Neural cell (in vitro differentiated cells): ENCODE results near the gene VPS54.

Experiments
- EP300 ChIP-seq: fragments of 450-650 bp; conservative IDR thresholded peaks from 2 replicates; pipeline ENCODE4 v1.6.1; 2014; ENCODE audit warnings: antibody characterized with exemption, mild to moderate bottlenecking, moderate library complexity; ENCODE audit not compliant: poor library complexity, severe bottlenecking
- MXI1 ChIP-seq: fragments of 450-650 bp; conservative IDR thresholded peaks from 2 replicates; pipeline ENCODE4 v1.6.1; 2014; ENCODE audit warnings: antibody characterized with exemption, mild to moderate bottlenecking; ENCODE audit not compliant: poor library complexity, severe bottlenecking
- POLR2AphosphoS5 ChIP-seq: IDR thresholded peaks from 2 replicates; pipeline ENCODE4 v1.6.1; 2012
- SMC3 ChIP-seq: fragments of 450-650 bp; conservative IDR thresholded peaks from 2 replicates; pipeline ENCODE4 v1.6.1; 2014; ENCODE audit warnings: antibody characterized with exemption, mild to moderate bottlenecking, moderate library complexity; ENCODE audit not compliant: poor library complexity
- TF ChIP-seq, protein P1 (sequence below): IDR thresholded peaks from 2 replicates; pipeline ENCODE4 v1.6.1; 2012; ENCODE audit warnings: borderline replicate concordance
- TF ChIP-seq, protein P2 (sequence below): fragments of 450-650 bp; IDR thresholded peaks from 2 replicates; pipeline ENCODE4 v1.5.1; 2014; ENCODE audit warnings: antibody characterized with exemption, mild to moderate bottlenecking, moderate library complexity; ENCODE audit not compliant: poor library complexity, severe bottlenecking

DNA sequence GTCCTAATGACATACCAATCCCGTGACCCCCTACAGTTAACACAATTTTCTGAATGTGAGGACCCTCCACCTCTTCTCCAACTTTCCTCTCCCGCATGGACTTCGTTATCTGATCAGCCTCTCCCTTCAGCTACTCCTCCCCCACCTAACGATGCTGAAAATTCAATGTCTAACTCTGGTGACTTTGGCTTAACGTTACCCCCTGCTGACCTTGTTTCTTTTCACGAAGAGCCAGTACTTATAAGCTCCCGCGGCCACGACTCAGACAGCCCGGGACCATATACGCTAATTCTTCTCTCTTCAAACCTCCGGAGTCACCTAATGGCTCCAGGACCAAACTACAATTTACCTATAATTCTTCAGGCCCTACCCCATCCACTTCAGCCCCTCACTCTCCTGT is 29.2 kb downstream of the VPS54 start:
- TF ChIP-seq, protein P1, sequence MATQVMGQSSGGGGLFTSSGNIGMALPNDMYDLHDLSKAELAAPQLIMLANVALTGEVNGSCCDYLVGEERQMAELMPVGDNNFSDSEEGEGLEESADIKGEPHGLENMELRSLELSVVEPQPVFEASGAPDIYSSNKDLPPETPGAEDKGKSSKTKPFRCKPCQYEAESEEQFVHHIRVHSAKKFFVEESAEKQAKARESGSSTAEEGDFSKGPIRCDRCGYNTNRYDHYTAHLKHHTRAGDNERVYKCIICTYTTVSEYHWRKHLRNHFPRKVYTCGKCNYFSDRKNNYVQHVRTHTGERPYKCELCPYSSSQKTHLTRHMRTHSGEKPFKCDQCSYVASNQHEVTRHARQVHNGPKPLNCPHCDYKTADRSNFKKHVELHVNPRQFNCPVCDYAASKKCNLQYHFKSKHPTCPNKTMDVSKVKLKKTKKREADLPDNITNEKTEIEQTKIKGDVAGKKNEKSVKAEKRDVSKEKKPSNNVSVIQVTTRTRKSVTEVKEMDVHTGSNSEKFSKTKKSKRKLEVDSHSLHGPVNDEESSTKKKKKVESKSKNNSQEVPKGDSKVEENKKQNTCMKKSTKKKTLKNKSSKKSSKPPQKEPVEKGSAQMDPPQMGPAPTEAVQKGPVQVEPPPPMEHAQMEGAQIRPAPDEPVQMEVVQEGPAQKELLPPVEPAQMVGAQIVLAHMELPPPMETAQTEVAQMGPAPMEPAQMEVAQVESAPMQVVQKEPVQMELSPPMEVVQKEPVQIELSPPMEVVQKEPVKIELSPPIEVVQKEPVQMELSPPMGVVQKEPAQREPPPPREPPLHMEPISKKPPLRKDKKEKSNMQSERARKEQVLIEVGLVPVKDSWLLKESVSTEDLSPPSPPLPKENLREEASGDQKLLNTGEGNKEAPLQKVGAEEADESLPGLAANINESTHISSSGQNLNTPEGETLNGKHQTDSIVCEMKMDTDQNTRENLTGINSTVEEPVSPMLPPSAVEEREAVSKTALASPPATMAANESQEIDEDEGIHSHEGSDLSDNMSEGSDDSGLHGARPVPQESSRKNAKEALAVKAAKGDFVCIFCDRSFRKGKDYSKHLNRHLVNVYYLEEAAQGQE = no peak
- TF ChIP-seq, protein P2, sequence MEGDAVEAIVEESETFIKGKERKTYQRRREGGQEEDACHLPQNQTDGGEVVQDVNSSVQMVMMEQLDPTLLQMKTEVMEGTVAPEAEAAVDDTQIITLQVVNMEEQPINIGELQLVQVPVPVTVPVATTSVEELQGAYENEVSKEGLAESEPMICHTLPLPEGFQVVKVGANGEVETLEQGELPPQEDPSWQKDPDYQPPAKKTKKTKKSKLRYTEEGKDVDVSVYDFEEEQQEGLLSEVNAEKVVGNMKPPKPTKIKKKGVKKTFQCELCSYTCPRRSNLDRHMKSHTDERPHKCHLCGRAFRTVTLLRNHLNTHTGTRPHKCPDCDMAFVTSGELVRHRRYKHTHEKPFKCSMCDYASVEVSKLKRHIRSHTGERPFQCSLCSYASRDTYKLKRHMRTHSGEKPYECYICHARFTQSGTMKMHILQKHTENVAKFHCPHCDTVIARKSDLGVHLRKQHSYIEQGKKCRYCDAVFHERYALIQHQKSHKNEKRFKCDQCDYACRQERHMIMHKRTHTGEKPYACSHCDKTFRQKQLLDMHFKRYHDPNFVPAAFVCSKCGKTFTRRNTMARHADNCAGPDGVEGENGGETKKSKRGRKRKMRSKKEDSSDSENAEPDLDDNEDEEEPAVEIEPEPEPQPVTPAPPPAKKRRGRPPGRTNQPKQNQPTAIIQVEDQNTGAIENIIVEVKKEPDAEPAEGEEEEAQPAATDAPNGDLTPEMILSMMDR = no peak
- no peak for TF ChIP-seq EP300
- no peak for TF ChIP-seq POLR2AphosphoS5
- no peak for TF ChIP-seq MXI1
- TF ChIP-seq SMC3 = no peak
